ENCODE results near the gene RNF7. TPM values are rescaled to one million over a fixed set of nuclear protein-coding genes. Genes with fewer than 3 reads are reported as not detected.

Gene RNF7
- total and polyA plus RNA-seq, 2 of the 13 experiments (the other 11 are each of a cell fraction or from before 2014, with no cell fraction given) = 66.4 to 94.7 TPM

- H3K9ac ChIP-seq (ENCODE audit: insufficient read depth, low read depth, low read length) = no peak overlapping the region
- WGBS (ENCODE audit: low lambda C conversion rate) = 65% methylated on average over 10 of the region's 10 CpGs
- FAIRE-seq (no peak), ATAC-seq (no peak), DNase-seq (ENCODE audit: low spot score) (no peak)
- H3K27me3 ChIP-seq (ENCODE audit: control insufficient read depth in 1 of 2, insufficient read depth in 2 of 2, low read length in 2 of 2) = no peaks in the 10 kb centered on the region; a peak in 1 of 5 replicates
- no peaks in the 10 kb centered on the region; the same call in 1 of the 2 replicates for H4K20me1 ChIP-seq (ENCODE audit: insufficient read depth, low read length)
- H3K36me3 ChIP-seq (replicated peaks in 1 of 2; ENCODE audit: control insufficient read depth in 1 of 2, insufficient read depth in 2 of 2, low read length in 2 of 2) = no peaks in the 10 kb centered on the region; a peak in 1 of 5 replicates
- peak overlapping the region; percentile 32 for H2AFZ ChIP-seq (ENCODE audit: low read length)
- H3K4me3 ChIP-seq (replicated peaks in 1 of 3; ENCODE audit: insufficient read depth in 1 of 3, low read depth in 2 of 3, low read length in 3 of 3) = no peak overlapping the region; a peak in 1 of 6 replicates
- ChIA-PET CTCF (ENCODE audit: low intra/inter-chr PET ratio, low total read pairs) (interaction anchor here (2.2 kb wide), 1 partner anchor 138 kb away, joined by 19 read pairs; no protein-coding TSS in a partner anchor), POLR2A (interaction anchor here (0.9 kb wide), 1 partner anchor 9 kb away, joined by 5 read pairs; no protein-coding TSS in a partner anchor)
- in situ Hi-C loops (cut with HindIII; ENCODE audit: extremely low pct_ligation_motif_present, low pct_unique_long_range_greater_than_20kb) = loop anchor here (10.0 kb wide), 1 partner anchor 138 kb away; the partner anchor contains the start of gene ATP1B3
- peak overlapping the region; percentile 75 for H3K4me2 ChIP-seq (ENCODE audit: low read depth, low read length)
- no peak overlapping the region for H3K27ac ChIP-seq (ENCODE audit: extremely low read length, insufficient read depth, low read length)
- H3K4me1 ChIP-seq (ENCODE audit: insufficient read depth, low read length) = peaks cover 64% of the 10 kb centered on the region
- no peaks in the 10 kb centered on the region for H3K9me3 ChIP-seq (ENCODE audit: low read length)
- TF ChIP-seq RXRB (CRISPR knock-in tag; IDR thresholded peaks at IDR 0.05; ENCODE audit: borderline replicate concordance) = no peak
- 0 out of 2 replicates have a peak, but pooled peaks have one; percentile 2 for TF ChIP-seq STAG1 (CRISPR knock-in tag; IDR thresholded peaks at IDR 0.05)
- intact Hi-C loops (cut with micrococcal nuclease; ENCODE audit: unreplicated experiment) = loop anchor here (5.0 kb wide), 1 partner anchor 90 kb away; no protein-coding TSS in a partner anchor
- no TSS peak for BruUV-seq (replicated peaks)
- peaks cover 39% of the 10 kb centered on the region for H3K79me2 ChIP-seq (ENCODE audit: insufficient read depth, low read length)
These were observed 1.0 kb upstream of the RNF7 start for GRCh38 chr3:141737093-141737492.

GRCh38 chr3:141737678-141738021 is 448 bp upstream of the RNF7 start:
- BruUV-seq (replicated peaks) = no TSS peak
- TF ChIP-seq MTF2 (CRISPR knock-in tag; IDR thresholded peaks at IDR 0.05; ENCODE audit: borderline replicate concordance) = 0 out of 2 replicates have a peak, but pooled peaks have one; percentile 0
- 0 out of 2 replicates have a peak, but pooled peaks have one; percentile 30 for TF ChIP-seq THAP8 (CRISPR knock-in tag; IDR thresholded peaks at IDR 0.05; ENCODE audit: borderline replicate concordance)
- TF ChIP-seq RCOR2 (CRISPR knock-in tag; IDR thresholded peaks at IDR 0.05) = peak; percentile 33; the same call in 1 of the 2 replicates
- peak; percentile 98 for TF ChIP-seq ZNF3 (CRISPR knock-in tag; IDR thresholded peaks at IDR 0.05)
- peak; percentile 44; the same call in 1 of the 2 replicates for TF ChIP-seq ZNF770 (CRISPR knock-in tag; IDR thresholded peaks at IDR 0.05)
- TF ChIP-seq ZBTB3 (CRISPR knock-in tag; IDR thresholded peaks at IDR 0.05; ENCODE audit: borderline replicate concordance, low read depth) = no peak
- TF ChIP-seq TIGD3 (CRISPR knock-in tag; IDR thresholded peaks at IDR 0.05; ENCODE audit: borderline replicate concordance) = no peak
- peaks cover 42% of the 10 kb centered on the region for H3K79me2 ChIP-seq (ENCODE audit: insufficient read depth, low read length)
- H3K4me1 ChIP-seq (ENCODE audit: insufficient read depth, low read length) = peaks cover 69% of the 10 kb centered on the region
- no peak for DNase-seq (ENCODE audit: low spot score)
- peak overlapping the region; percentile 67 for H3K27ac ChIP-seq (ENCODE audit: extremely low read length, insufficient read depth, low read length)
- H3K27me3 ChIP-seq (ENCODE audit: control insufficient read depth in 1 of 2, insufficient read depth in 2 of 2, low read length in 2 of 2) = no peaks in the 10 kb centered on the region; a peak in 1 of 5 replicates
- intact Hi-C loops (cut with micrococcal nuclease; ENCODE audit: unreplicated experiment) = loop anchor here (1.0 to 5.0 kb wide), 2 partner anchors 90 to 138 kb away; no protein-coding TSS in a partner anchor
- H3K4me3 ChIP-seq (replicated peaks in 1 of 3; ENCODE audit: insufficient read depth in 1 of 3, low read depth in 2 of 3, low read length in 3 of 3) = peak overlapping the region; percentile 60 to 99 (median 99)
- peak overlapping the region; percentile 93 for H3K9ac ChIP-seq (ENCODE audit: insufficient read depth, low read depth, low read length)
- in situ Hi-C loops (cut with HindIII; ENCODE audit: extremely low pct_ligation_motif_present, low pct_unique_long_range_greater_than_20kb) = loop anchor here (10.0 kb wide), 1 partner anchor 137 kb away; the partner anchor contains the start of gene ATP1B3
- ChIA-PET POLR2A (interaction anchor here (4.0 kb wide), 1 partner anchor 9 kb away, joined by 29 read pairs; no protein-coding TSS in a partner anchor), CTCF (ENCODE audit: low intra/inter-chr PET ratio, low total read pairs) (interaction anchor here (0.7 to 2.2 kb wide), 2 partner anchors 138 to 175 kb away, joined by 3 to 19 read pairs; no protein-coding TSS in a partner anchor)
- H2AFZ ChIP-seq (ENCODE audit: low read length) = peak overlapping the region; percentile 96
- no peak for ATAC-seq
- FAIRE-seq = no peak
- WGBS (ENCODE audit: low lambda C conversion rate) = 1% methylated on average over 3 of the region's 3 CpGs
- peaks cover 2% of the 10 kb centered on the region for H4K20me1 ChIP-seq (ENCODE audit: insufficient read depth, low read length)
- no peaks in the 10 kb centered on the region for H3K9me3 ChIP-seq (ENCODE audit: low read length)
- H3K4me2 ChIP-seq (ENCODE audit: low read depth, low read length) = peak overlapping the region; percentile 75
- peaks cover 0 to 2% of the 10 kb centered on the region in 2 experiments; a peak in 2 of 5 replicates for H3K36me3 ChIP-seq (replicated peaks in 1 of 2; ENCODE audit: control insufficient read depth in 1 of 2, insufficient read depth in 2 of 2, low read length in 2 of 2)
